SKM-1 (cell line): Measurements from ENCODE around the gene LACC1.

ENCODE experiments used
- DNase-seq: peaks from one replicate; lab custom pipeline; 2025; ENCODE audit not compliant: unreplicated experiment; lab: John Stamatoyannopoulos, UW

LACC1 gene

GRCh38 chr13:43879755-43880181 lies at the start of gene LACC1:
TSS of gene LACC1 (plus strand) at chr13:43879904. CDS start at chr13:43880986, 1,082 bp downstream.
- DNase-seq, result no peak

GRCh38 chr13:43830497-43830881 lies 49.2 kb upstream of the LACC1 start:
- peak; percentile 63 for DNase-seq

- no peak for DNase-seq
Measured at GRCh38 chr13:43831088-43831487, 48.6 kb upstream of the LACC1 start.

- no peak for DNase-seq
Measured at GRCh38 chr13:43835701-43836100, 44.0 kb upstream of the LACC1 start.

GRCh38 chr13:43838909-43839308 lies 40.8 kb upstream of the LACC1 start:
- no peak for DNase-seq

- no peak for DNase-seq
Measured at GRCh38 chr13:43846496-43847158, 33.1 kb upstream of the LACC1 start.

- DNase-seq, result peak; percentile 84
Measured at GRCh38 chr13:43848001-43848649, 31.6 kb upstream of the LACC1 start.

- no peak for DNase-seq
Measured at GRCh38 chr13:43850873-43851272, 28.8 kb upstream of the LACC1 start.

GRCh38 chr13:43852923-43853404 lies 26.7 kb upstream of the LACC1 start:
- DNase-seq, result no peak

GRCh38 chr13:43861863-43862262 lies 17.8 kb upstream of the LACC1 start:
- no peak for DNase-seq

GRCh38 chr13:43864921-43865320 lies 14.8 kb upstream of the LACC1 start:
- no peak for DNase-seq

GRCh38 chr13:43865892-43866291 lies 13.8 kb upstream of the LACC1 start:
- DNase-seq, result no peak

GRCh38 chr13:43872181-43872580 lies 7.5 kb upstream of the LACC1 start:
- DNase-seq, result no peak

- DNase-seq, result peak; percentile 13
Measured at GRCh38 chr13:43874504-43875092, 5.1 kb upstream of the LACC1 start.

- DNase-seq, result no peak
Measured at GRCh38 chr13:43876366-43876765, 3.3 kb upstream of the LACC1 start.

GRCh38 chr13:43877326-43877725 lies 2.4 kb upstream of the LACC1 start:
- DNase-seq, result no peak

GRCh38 chr13:43877766-43878165 lies 1.9 kb upstream of the LACC1 start:
- no peak for DNase-seq

GRCh38 chr13:43878892-43879754 lies 581 bp upstream of the LACC1 start, which contains the start of gene CCDC122:
TSS of gene CCDC122 (minus strand) at chr13:43879740. CDS start at chr13:43869376, 10,364 bp downstream.
- peak; percentile 37 for DNase-seq

- no peak for DNase-seq
Measured at GRCh38 chr13:43880214-43880855, 631 bp downstream of the LACC1 start.

GRCh38 chr13:43880926-43881325 lies 1.2 kb downstream of the LACC1 start:
- DNase-seq, result no peak

GRCh38 chr13:43881580-43881979 lies 1.9 kb downstream of the LACC1 start:
- no peak for DNase-seq
